Activated naive CD8-positive, alpha-beta T cell treated with anti-CD3 and anti-CD28 coated beads for 36 hours (primary cell): ENCODE results near the gene KLHDC8A. TPM values are rescaled to one million over a fixed set of nuclear protein-coding genes. Genes with fewer than 3 reads are reported as not detected.
A peak's percentile ranks its signal among the peaks of the same experiment; 100 is the strongest.
"Not testable (repeated sequence)": the region's sequence is repeated elsewhere in the genome, so short reads cannot be mapped to it uniquely, and the experiment has no call there.

Experiments
- DNase-seq: peaks from one replicate; pipeline ENCODE4 v3.0.0; 2021
- H3K27ac Mint-ChIP-seq: one replicate; pipeline ENCODE4 v1.8.0; 2022; ENCODE audit warnings: mild to moderate bottlenecking, moderate library complexity, mixed read lengths
- H3K27me3 Mint-ChIP-seq: one replicate; pipeline ENCODE4 v1.8.0; 2022; ENCODE audit warnings: mild to moderate bottlenecking, mixed read lengths
- H3K36me3 Mint-ChIP-seq: one replicate; pipeline ENCODE4 v1.8.0; 2021; ENCODE audit warnings: mild to moderate bottlenecking, mixed read lengths
- H3K4me1 Mint-ChIP-seq: one replicate; pipeline ENCODE4 v1.8.0; 2021; ENCODE audit warnings: mixed read lengths
- H3K4me3 Mint-ChIP-seq: one replicate; pipeline ENCODE4 v1.8.0; 2022; ENCODE audit warnings: mild to moderate bottlenecking, moderate library complexity, mixed read lengths
- H3K9me3 Mint-ChIP-seq: one replicate; pipeline ENCODE4 v1.8.0; 2022; ENCODE audit warnings: mixed read lengths
- total RNA-seq, 2 experiments: library from RNA; stranded (reverse); gene quantifications; one replicate each; pipeline ENCODE4 v1.2.3, GENCODE V29; 2021

Gene KLHDC8A
- not detected for total RNA-seq

DNA sequence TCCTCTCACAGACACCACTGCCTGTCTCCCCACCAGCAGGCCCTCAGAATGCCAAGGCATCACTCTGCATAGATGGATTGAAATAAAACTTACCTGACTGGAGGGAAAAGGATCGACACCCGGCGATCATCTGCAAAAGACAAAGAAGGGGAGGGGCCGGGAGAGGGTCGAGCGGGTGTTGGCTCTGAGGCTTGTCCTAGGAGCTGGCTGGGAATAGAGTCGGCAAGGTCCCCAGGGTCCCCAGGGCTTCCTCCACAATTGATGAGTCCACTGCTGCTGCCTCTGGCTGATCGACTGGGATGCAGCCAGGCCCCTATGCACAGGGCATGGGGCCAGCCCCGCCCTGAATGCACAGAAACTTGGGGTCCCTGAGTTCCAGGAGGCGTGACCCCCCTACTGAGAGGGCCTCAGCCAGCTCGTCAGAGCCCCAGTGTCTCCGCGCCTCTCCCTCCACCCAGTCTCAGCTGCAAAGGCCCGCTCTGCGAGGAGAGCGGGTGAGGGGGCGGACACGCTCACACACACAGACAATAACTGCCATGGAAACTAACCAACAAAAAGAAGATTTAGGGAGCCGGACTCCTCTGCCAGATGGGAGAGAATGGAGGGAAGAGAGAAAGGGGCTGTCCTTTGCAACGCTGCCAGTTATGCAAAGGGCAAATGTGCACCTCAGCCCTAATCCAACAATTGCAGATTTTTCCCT is at the start of gene KLHDC8A:
TSS of gene KLHDC8A (minus strand) at position 483 of the 700 bp plus-strand sequence. CDS start 13,318 bp downstream, outside the sequence.
- peaks cover 3% of the 10 kb centered on the region for H3K27me3 Mint-ChIP-seq
- DNase-seq = no peak
- H3K27ac Mint-ChIP-seq = no peak within 1 kb of the TSS
- H3K4me1 Mint-ChIP-seq = no peaks in the 10 kb centered on the region
- no peaks in the 10 kb centered on the region for H3K9me3 Mint-ChIP-seq
- no peaks in the 10 kb centered on the region for H3K36me3 Mint-ChIP-seq
- H3K4me3 Mint-ChIP-seq = no peak within 1 kb of the TSS

DNA sequence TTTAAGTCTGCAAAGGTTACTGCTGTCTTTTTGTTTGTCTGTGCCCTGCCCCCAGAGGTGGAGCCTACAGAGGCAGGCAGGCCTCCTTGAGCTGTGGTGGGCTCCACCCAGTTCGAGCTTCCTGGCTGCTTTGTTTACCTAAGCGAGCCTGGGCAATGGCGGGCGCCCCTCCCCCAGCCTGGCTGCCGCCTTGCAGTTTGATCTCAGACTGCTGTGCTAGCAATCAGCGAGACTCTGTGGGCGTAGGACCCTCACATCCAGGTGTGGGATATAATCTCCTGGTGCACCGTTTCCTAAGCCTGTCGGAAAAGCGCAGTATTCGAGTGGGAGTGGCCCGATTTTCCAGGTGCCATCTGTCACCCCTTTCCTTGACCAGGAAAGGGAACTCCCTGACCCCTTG is 49.5 kb upstream of the KLHDC8A start:
- not testable (repeated sequence) for H3K36me3 Mint-ChIP-seq, H3K27ac Mint-ChIP-seq, H3K9me3 Mint-ChIP-seq, DNase-seq, H3K4me3 Mint-ChIP-seq, H3K27me3 Mint-ChIP-seq, H3K4me1 Mint-ChIP-seq

DNA sequence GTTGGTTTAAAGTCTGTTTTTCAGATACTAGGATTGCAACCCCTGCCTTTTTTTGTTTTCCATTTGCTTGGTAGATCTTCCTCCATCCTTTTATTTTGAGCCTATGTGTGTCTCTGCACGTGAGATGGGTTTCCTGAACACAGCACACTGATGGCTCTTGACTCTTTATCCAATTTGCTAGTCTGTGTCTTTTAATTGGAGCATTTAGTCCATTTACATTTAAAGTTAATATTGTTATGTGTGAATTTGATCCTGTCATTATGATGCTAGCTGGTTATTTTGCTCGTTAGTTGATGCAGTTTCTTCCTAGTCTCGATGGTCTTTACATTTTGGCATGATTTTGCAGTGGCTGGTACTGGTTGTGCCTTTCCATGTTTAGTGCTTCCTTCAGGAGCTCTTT is 47.8 kb upstream of the KLHDC8A start:
- H3K36me3 Mint-ChIP-seq, H3K4me1 Mint-ChIP-seq, H3K9me3 Mint-ChIP-seq, H3K4me3 Mint-ChIP-seq, H3K27me3 Mint-ChIP-seq, H3K27ac Mint-ChIP-seq, DNase-seq: not testable (repeated sequence)

DNA sequence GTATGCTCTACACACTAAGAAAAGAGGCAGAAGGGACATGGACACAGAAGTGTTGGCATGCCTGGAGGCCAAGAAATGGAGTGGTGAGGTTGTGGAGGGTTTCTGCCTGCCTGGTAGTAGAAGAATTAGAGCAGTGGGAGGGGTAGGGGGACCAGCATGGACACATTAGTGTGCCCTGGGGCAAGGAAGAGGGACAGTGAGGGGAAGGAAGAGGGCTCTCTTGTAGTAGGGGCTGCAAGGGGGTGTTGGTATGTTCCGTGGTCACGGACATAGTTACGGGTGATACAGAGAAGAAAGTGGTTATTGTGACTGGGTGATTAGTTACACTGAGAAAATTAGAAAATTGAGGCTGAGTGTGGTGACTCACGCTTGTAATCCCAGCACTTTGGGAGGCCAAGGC is 41.9 kb upstream of the KLHDC8A start:
- H3K27me3 Mint-ChIP-seq = no peaks in the 10 kb centered on the region
- no peak for DNase-seq
- H3K4me1 Mint-ChIP-seq = peaks cover 4% of the 10 kb centered on the region
- no peaks in the 10 kb centered on the region for H3K9me3 Mint-ChIP-seq
- H3K27ac Mint-ChIP-seq = no peak overlapping the region
- no peak overlapping the region for H3K4me3 Mint-ChIP-seq
- no peaks in the 10 kb centered on the region for H3K36me3 Mint-ChIP-seq

GRCh38 chr1:205396967-205397616 is 40.4 kb upstream of the KLHDC8A start:
- Mint-ChIP-seq H3K4me1 (peaks cover 4% of the 10 kb centered on the region), H3K27ac (no peak overlapping the region), H3K9me3 (no peaks in the 10 kb centered on the region), H3K36me3 (no peaks in the 10 kb centered on the region), H3K4me3 (no peak overlapping the region), H3K27me3 (peaks cover 4% of the 10 kb centered on the region)
- peak; percentile 19 for DNase-seq

- peaks cover 4% of the 10 kb centered on the region for H3K4me1 Mint-ChIP-seq
- no peak for DNase-seq
- no peak overlapping the region for H3K4me3 Mint-ChIP-seq
- H3K36me3 Mint-ChIP-seq = no peaks in the 10 kb centered on the region
- H3K27me3 Mint-ChIP-seq = peaks cover 13% of the 10 kb centered on the region
- H3K9me3 Mint-ChIP-seq = no peaks in the 10 kb centered on the region
- no peak overlapping the region for H3K27ac Mint-ChIP-seq
Measured at GRCh38 chr1:205395616-205396015, 38.9 kb upstream of the KLHDC8A start.

DNA sequence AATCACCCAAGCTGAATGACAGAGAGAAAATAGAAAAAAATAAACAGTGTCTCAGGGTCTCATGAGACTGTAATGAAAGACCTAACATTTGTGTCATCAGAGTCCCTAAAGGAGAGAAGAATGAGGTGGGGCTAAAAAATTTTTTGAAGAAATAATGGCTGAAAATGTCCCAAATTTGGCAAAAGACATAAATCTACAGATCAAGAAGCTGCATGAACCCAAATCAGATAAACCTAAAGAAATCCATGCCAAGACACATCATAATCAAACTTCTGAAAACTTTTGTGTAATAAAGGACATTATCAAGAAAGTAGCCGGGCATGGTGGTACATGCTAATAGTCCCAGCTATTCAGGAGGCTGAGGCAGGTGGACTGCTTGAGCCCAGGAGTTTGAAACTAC is 35.9 kb upstream of the KLHDC8A start:
- peaks cover 24% of the 10 kb centered on the region for H3K27me3 Mint-ChIP-seq
- H3K27ac Mint-ChIP-seq = no peak overlapping the region
- H3K36me3 Mint-ChIP-seq = no peaks in the 10 kb centered on the region
- peaks cover 4% of the 10 kb centered on the region for H3K4me1 Mint-ChIP-seq
- no peak overlapping the region for H3K4me3 Mint-ChIP-seq
- no peaks in the 10 kb centered on the region for H3K9me3 Mint-ChIP-seq
- no peak for DNase-seq

DNA sequence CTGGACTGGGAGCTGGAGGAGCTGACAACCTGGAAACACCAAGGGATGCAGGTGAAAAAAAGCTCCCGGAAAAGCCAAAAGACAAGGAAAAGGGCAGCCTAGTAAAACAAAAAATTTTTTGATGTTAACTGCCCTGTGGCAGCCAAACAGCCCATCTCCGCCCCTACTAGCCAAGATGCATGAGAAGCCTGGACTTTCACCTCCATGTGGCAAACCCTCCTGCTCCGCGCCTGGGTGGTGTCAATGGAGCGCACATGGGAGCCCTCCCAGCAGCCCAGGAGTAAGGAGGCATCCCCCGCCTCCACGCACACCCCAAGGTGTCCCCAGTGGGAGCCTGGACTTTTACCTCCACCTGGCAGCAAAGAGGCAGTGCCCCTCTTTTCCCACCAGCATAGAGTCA is 34.7 kb upstream of the KLHDC8A start:
- Mint-ChIP-seq H3K27ac (no peak overlapping the region), H3K4me3 (no peak overlapping the region), H3K27me3 (peaks cover 24% of the 10 kb centered on the region), H3K36me3 (no peaks in the 10 kb centered on the region), H3K9me3 (no peaks in the 10 kb centered on the region), H3K4me1 (no peaks in the 10 kb centered on the region)
- DNase-seq = no peak

DNA sequence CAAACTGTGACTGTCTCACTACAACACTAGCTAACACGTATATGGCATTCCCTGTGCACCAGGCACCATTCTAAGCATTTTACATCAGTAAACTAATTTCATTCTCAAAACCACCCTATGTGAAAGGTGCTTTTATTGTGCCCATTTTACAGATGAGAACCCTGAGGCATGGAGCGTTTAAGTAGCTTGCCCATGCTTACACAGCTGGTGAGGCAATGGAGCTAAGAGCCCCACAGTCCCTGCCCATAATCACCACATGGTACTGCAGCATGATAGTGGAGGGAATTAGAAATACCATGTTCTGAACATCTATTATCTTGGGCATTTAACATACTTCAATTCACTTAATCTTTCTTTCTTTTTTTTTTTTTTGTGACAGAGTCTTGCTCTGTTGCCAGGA is 31.1 kb upstream of the KLHDC8A start:
- H3K9me3 Mint-ChIP-seq = no peaks in the 10 kb centered on the region
- H3K27me3 Mint-ChIP-seq = peaks cover 24% of the 10 kb centered on the region
- no peak for DNase-seq
- H3K4me1 Mint-ChIP-seq = no peaks in the 10 kb centered on the region
- no peak overlapping the region for H3K4me3 Mint-ChIP-seq
- no peaks in the 10 kb centered on the region for H3K36me3 Mint-ChIP-seq
- no peak overlapping the region for H3K27ac Mint-ChIP-seq

DNA sequence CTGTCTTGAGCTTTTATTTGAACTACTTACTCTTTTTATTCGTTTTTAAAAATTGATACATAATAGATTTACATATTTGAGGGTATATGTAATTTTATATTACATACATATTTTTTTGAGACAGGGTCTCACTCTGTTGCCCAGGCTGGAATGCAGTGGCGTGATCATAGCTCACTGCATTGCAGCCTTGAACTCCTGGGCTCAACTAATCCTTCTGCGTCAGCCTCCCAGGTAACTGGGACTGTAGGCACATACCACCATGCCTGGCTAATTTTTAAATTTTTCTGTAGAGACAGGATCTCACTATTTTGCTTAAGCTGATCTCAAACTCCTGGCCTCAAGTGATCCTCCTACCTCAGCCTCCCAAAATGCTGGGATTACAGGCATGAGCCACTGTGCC is 26.3 kb upstream of the KLHDC8A start:
- H3K27me3 Mint-ChIP-seq, H3K27ac Mint-ChIP-seq, H3K36me3 Mint-ChIP-seq: not testable (repeated sequence)

GRCh38 chr1:205382561-205382960 is 25.8 kb upstream of the KLHDC8A start:
- H3K4me1 Mint-ChIP-seq = no peaks in the 10 kb centered on the region
- no peaks in the 10 kb centered on the region for H3K36me3 Mint-ChIP-seq
- no peak overlapping the region for H3K27ac Mint-ChIP-seq
- no peak overlapping the region for H3K4me3 Mint-ChIP-seq
- H3K9me3 Mint-ChIP-seq = no peaks in the 10 kb centered on the region
- H3K27me3 Mint-ChIP-seq = peaks cover 5% of the 10 kb centered on the region
- no peak for DNase-seq

More for the DNA sequence above, 26.3 kb upstream of the KLHDC8A start:
- not testable (repeated sequence) for H3K4me3 Mint-ChIP-seq, H3K4me1 Mint-ChIP-seq, DNase-seq, H3K9me3 Mint-ChIP-seq

DNA sequence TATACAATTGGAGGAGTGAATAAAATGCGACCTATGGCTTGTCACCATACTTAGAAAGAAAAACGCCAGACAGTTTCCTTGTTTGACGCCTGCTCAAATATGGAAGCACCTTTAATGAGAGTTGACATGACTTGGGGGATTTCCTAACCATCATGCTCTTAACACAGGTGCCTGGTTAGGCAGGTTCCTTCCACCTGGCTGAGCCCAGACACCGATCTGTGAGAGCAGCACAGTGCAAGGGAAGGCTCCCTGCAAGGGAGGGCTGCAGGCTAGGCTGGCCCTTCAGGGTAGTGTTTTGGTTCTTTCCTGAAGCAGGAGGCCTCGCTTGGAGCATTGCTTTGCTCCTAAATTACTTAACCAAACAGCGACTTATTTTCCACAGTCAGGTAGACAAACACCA is 24.6 kb upstream of the KLHDC8A start:
- no peak for DNase-seq
- H3K36me3 Mint-ChIP-seq = no peaks in the 10 kb centered on the region
- H3K4me3 Mint-ChIP-seq = no peak overlapping the region
- H3K27me3 Mint-ChIP-seq = peaks cover 14% of the 10 kb centered on the region
- no peaks in the 10 kb centered on the region for H3K4me1 Mint-ChIP-seq
- H3K9me3 Mint-ChIP-seq = no peaks in the 10 kb centered on the region
- H3K27ac Mint-ChIP-seq = no peak overlapping the region

DNA sequence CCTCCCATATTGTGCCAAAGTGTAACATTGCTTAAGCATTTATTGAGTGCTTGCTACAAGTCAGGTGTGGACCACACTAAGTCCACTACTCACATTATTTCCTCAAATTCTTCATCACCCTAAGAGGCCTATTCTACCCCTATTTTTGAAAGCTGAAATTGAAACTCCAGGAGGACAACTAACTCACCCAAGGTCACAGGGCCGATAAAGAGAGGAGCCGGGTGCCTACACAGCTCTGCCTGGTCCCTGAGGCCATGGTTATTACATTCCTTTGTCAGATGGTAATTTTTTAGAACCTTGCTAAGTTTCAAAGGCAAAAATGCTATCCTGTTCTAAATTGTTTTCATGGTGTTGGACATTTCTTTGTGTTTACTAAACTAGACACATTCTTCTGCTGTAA is 24.2 kb upstream of the KLHDC8A start:
- Mint-ChIP-seq H3K27ac (no peak overlapping the region), H3K9me3 (no peaks in the 10 kb centered on the region), H3K27me3 (peaks cover 18% of the 10 kb centered on the region), H3K36me3 (no peaks in the 10 kb centered on the region), H3K4me1 (no peaks in the 10 kb centered on the region), H3K4me3 (no peak overlapping the region)
- no peak for DNase-seq

DNA sequence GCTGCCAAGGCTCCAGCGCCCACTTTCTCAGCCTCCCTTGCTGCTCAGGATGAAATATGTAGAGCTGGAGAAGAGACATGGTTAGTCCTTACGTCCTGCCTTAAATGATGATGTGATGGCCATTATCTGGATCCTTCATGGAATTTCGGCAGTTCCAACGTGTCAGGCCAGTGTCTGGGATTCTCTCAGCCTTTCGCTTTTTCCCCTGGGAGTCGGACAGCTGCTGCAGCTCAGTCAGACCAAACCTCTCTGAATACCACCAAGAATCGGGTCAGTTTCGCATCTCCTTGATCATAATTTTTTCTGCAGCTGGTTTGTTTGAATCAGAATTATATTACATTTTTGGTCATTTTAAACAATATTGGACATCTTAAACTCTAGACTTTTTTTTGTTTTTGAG is 22.3 kb upstream of the KLHDC8A start:
- Mint-ChIP-seq H3K27ac (no peak overlapping the region), H3K4me1 (peaks cover 6% of the 10 kb centered on the region), H3K36me3 (no peaks in the 10 kb centered on the region), H3K9me3 (no peaks in the 10 kb centered on the region), H3K4me3 (no peak overlapping the region), H3K27me3 (peaks cover 18% of the 10 kb centered on the region)
- DNase-seq = no peak

DNA sequence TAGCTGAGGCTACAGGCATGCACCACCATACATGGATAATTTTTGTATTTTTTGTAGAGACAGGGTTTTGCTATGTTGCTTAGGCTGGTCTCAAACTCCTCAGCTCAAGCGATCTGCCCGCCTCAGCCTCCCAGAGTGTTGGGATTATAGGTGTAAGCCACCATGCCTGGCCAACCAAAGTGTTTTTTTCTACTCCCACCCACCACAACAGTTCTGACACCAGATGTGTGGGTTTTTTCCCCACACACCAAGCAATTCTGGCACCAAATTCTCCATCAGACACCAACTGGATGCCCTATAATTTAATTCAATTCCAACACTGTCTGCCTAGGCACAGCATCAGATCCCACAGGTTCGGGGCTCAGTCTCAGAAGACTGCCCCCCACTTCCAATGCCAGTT is 20.6 kb upstream of the KLHDC8A start:
- Mint-ChIP-seq H3K9me3 (no peaks in the 10 kb centered on the region), H3K36me3 (no peaks in the 10 kb centered on the region), H3K4me3 (no peak overlapping the region), H3K27ac (no peak overlapping the region), H3K27me3 (peaks cover 25% of the 10 kb centered on the region), H3K4me1 (peaks cover 11% of the 10 kb centered on the region)
- DNase-seq = no peak

- H3K27me3 Mint-ChIP-seq = peaks cover 29% of the 10 kb centered on the region
- H3K4me1 Mint-ChIP-seq = peaks cover 11% of the 10 kb centered on the region
- DNase-seq = no peak
- no peaks in the 10 kb centered on the region for H3K9me3 Mint-ChIP-seq
- H3K27ac Mint-ChIP-seq = no peak overlapping the region
- H3K4me3 Mint-ChIP-seq = no peak overlapping the region
- H3K36me3 Mint-ChIP-seq = no peaks in the 10 kb centered on the region
Measured at GRCh38 chr1:205376739-205377138, 20.0 kb upstream of the KLHDC8A start.
